Activated gamma-delta T cell (primary cell): Measurements from ENCODE around the gene MATCAP1.

Source experiments
- DNase-seq: peaks from one replicate; lab custom pipeline; 2025; lab: John Stamatoyannopoulos, UW

Gene MATCAP1

GRCh38 chr16:67157892-67158635, 25.7 kb downstream of the MATCAP1 start:
- DNase-seq = no peak

- no peak for DNase-seq
These were observed 26.5 kb downstream of the MATCAP1 start for GRCh38 chr16:67157106-67157748.

- no peak for DNase-seq
These were observed 27.5 kb downstream of the MATCAP1 start for GRCh38 chr16:67156143-67156844.

GRCh38 chr16:67155295-67156142, 28.2 kb downstream of the MATCAP1 start:
- DNase-seq = peak; percentile 66

- DNase-seq = no peak
These were observed 29.0 kb downstream of the MATCAP1 start for GRCh38 chr16:67154578-67155294.

- no peak for DNase-seq
These were observed 32.2 kb downstream of the MATCAP1 start for GRCh38 chr16:67151431-67152097.

GRCh38 chr16:67150833-67151396, 32.8 kb downstream of the MATCAP1 start, which contains the start of gene B3GNT9:
B3GNT9 (minus strand) TSS chr16:67150998; CDS start chr16:67150485, 513 bp downstream.
- no peak for DNase-seq

- no peak for DNase-seq
These were observed 33.5 kb downstream of the MATCAP1 start for GRCh38 chr16:67150047-67150832.

- DNase-seq = no peak
These were observed 34.3 kb downstream of the MATCAP1 start for GRCh38 chr16:67149276-67150046.

GRCh38 chr16:67148656-67149275, 35.0 kb downstream of the MATCAP1 start:
- DNase-seq = no peak

GRCh38 chr16:67148221-67148620, 35.5 kb downstream of the MATCAP1 start:
- no peak for DNase-seq

- no peak for DNase-seq
These were observed 36.2 kb downstream of the MATCAP1 start for GRCh38 chr16:67147437-67148140.

GRCh38 chr16:67146523-67147357, 37.0 kb downstream of the MATCAP1 start:
- no peak for DNase-seq

GRCh38 chr16:67145746-67146145, 38.0 kb downstream of the MATCAP1 start:
- no peak for DNase-seq

GRCh38 chr16:67144943-67145342, 38.8 kb downstream of the MATCAP1 start:
- no peak for DNase-seq

- DNase-seq = no peak
These were observed 41.4 kb downstream of the MATCAP1 start for GRCh38 chr16:67142342-67142741.

GRCh38 chr16:67141391-67141790, 42.4 kb downstream of the MATCAP1 start:
- no peak for DNase-seq
